Type B pancreatic cell (in vitro differentiated cells): ENCODE results near the gene GLI3. TPM values are rescaled to one million over a fixed set of nuclear protein-coding genes. Genes with fewer than 3 reads are reported as not detected.

Experiments used
- DNase-seq: peaks from one replicate; pipeline ENCODE4 v3.0.0; 2021; ENCODE audit warnings: mixed read lengths; ENCODE audit not compliant: unreplicated experiment; ENCODE audit errors: extremely low spot score
- H3K27ac Mint-ChIP-seq: 2 replicates; pipeline ENCODE4 v1.8.0; 2021; ENCODE audit warnings: mild to moderate bottlenecking, mixed read lengths
- H3K27me3 Mint-ChIP-seq: 2 replicates; pipeline ENCODE4 v1.8.0; 2021; ENCODE audit warnings: mixed read lengths
- H3K36me3 Mint-ChIP-seq: 2 replicates; pipeline ENCODE4 v1.8.0; 2021; ENCODE audit warnings: mixed read lengths
- H3K4me1 Mint-ChIP-seq: one replicate; pipeline ENCODE4 v1.8.0; 2021; ENCODE audit warnings: mixed read lengths; ENCODE audit not compliant: unreplicated experiment
- H3K4me3 Mint-ChIP-seq: 2 replicates; pipeline ENCODE4 v1.8.0; 2021; ENCODE audit warnings: mild to moderate bottlenecking, mixed read lengths
- H3K9me3 Mint-ChIP-seq: 2 replicates; pipeline ENCODE4 v1.8.0; 2021; ENCODE audit warnings: mixed read lengths
- total RNA-seq: library from RNA; stranded (reverse); gene quantifications from 2 replicates; pipeline ENCODE4 v1.2.1, GENCODE V29; 2021; ENCODE audit warnings: low replicate concordance
- TF ChIP-seq, protein P1 (sequence below): fragments of 200-600 bp; sonication (generic); conservative IDR thresholded peaks from 2 replicates; pipeline ENCODE4 v1.5.0; 2021; ENCODE audit warnings: antibody characterized with exemption, mild to moderate bottlenecking

Gene GLI3
- total RNA-seq, 1 donor from 2014 or later: 141 TPM

- no peak for DNase-seq
- Mint-ChIP-seq H3K9me3 (no peaks in the 10 kb centered on the region), H3K4me1 (peaks cover 40% of the 10 kb centered on the region)
Measured at GRCh38 chr7:42242381-42242780, 5.4 kb upstream of the GLI3 start.

GRCh38 chr7:42241424-42241823, 4.4 kb upstream of the GLI3 start:
- H3K4me3 Mint-ChIP-seq: no peak overlapping the region
- TF ChIP-seq, protein P1, sequence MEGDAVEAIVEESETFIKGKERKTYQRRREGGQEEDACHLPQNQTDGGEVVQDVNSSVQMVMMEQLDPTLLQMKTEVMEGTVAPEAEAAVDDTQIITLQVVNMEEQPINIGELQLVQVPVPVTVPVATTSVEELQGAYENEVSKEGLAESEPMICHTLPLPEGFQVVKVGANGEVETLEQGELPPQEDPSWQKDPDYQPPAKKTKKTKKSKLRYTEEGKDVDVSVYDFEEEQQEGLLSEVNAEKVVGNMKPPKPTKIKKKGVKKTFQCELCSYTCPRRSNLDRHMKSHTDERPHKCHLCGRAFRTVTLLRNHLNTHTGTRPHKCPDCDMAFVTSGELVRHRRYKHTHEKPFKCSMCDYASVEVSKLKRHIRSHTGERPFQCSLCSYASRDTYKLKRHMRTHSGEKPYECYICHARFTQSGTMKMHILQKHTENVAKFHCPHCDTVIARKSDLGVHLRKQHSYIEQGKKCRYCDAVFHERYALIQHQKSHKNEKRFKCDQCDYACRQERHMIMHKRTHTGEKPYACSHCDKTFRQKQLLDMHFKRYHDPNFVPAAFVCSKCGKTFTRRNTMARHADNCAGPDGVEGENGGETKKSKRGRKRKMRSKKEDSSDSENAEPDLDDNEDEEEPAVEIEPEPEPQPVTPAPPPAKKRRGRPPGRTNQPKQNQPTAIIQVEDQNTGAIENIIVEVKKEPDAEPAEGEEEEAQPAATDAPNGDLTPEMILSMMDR: no peak
- peaks cover 40% of the 10 kb centered on the region for H3K4me1 Mint-ChIP-seq
- H3K36me3 Mint-ChIP-seq: peaks cover 6% of the 10 kb centered on the region
- DNase-seq: no peak
- peak overlapping the region; percentile 64 for H3K27ac Mint-ChIP-seq
- no peaks in the 10 kb centered on the region for H3K9me3 Mint-ChIP-seq
- peaks cover 17% of the 10 kb centered on the region for H3K27me3 Mint-ChIP-seq

More at GRCh38 chr7:42242381-42242780, 5.4 kb upstream of the GLI3 start:
- TF ChIP-seq, protein P1: no peak
- Mint-ChIP-seq H3K27ac (peak overlapping the region; percentile 64), H3K36me3 (peaks cover 6% of the 10 kb centered on the region), H3K27me3 (peaks cover 17% of the 10 kb centered on the region), H3K4me3 (peak overlapping the region; percentile 44)

- no peaks in the 10 kb centered on the region for H3K9me3 Mint-ChIP-seq
- TF ChIP-seq, protein P1: no peak
- H3K4me3 Mint-ChIP-seq: peak overlapping the region; percentile 65
- DNase-seq: no peak
- peak overlapping the region; percentile 26 for H3K27ac Mint-ChIP-seq
- peaks cover 24% of the 10 kb centered on the region for H3K27me3 Mint-ChIP-seq
- peaks cover 40% of the 10 kb centered on the region for H3K4me1 Mint-ChIP-seq
- H3K36me3 Mint-ChIP-seq: peaks cover 6% of the 10 kb centered on the region
Measured at GRCh38 chr7:42240416-42240815, 3.4 kb upstream of the GLI3 start.

GRCh38 chr7:42238709-42239366, 1.8 kb upstream of the GLI3 start:
- Mint-ChIP-seq H3K27me3 (peaks cover 24% of the 10 kb centered on the region), H3K9me3 (no peaks in the 10 kb centered on the region), H3K4me1 (peaks cover 45% of the 10 kb centered on the region), H3K4me3 (peak overlapping the region; percentile 90), H3K36me3 (peaks cover 6% of the 10 kb centered on the region), H3K27ac (peak overlapping the region; percentile 96)
- TF ChIP-seq, protein P1: no peak
- no peak for DNase-seq

DNA sequence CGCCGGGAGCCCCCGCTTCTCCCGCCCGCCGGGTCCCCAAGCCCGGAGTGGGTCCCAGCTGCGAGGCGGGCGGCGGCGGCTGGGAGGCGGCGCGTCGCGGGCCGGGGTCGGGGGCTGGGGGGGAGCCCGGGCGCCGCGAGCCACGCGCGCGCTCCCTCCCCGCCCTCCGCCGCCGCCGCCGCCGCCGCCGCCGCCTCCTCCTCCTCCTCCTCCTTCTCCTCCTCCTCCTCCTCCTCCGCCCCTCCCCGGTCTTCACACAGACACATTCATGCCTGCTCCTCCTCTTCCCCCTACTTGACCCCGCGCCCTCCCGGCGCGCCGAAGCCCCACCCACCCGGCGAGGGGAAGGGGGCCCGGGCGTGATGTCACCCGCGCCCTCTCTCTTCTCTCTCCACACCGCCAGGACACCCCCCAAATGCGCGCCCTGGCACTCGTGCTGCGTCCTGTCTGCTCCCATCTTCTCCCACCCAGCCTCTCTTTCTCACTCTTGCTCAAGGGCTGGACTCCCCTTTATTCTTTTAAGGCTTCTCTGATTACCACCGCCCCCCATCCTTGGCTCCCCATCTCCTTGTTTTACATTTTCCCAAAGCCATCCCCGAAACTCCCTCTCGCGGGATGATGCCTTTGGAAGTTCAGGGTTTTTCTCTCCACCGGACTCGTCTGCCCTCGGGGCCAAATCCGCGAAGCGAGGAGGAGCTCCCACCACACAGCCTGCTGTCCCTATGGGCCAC, 967 bp upstream of the GLI3 start:
- Mint-ChIP-seq H3K4me3 (peak overlapping the region; percentile 91), H3K9me3 (no peaks in the 10 kb centered on the region), H3K27ac (peak overlapping the region; percentile 96), H3K4me1 (peaks cover 52% of the 10 kb centered on the region), H3K27me3 (peaks cover 24% of the 10 kb centered on the region), H3K36me3 (peaks cover 6% of the 10 kb centered on the region)
- peak; percentile 83 for DNase-seq
- TF ChIP-seq, protein P1: no peak
